Vagina (tissue), 2 donors: ENCODE measurements around the gene PDE7B.

Experiments used
- POLR2AphosphoS5 ChIP-seq, 2 donors: sonication (generic); formaldehyde crosslinking; IDR thresholded peaks; one replicate each; pipeline ENCODE4 v1.9.0; 2017; ENCODE audit warnings: antibody characterized with exemption in 2 of 2, mild to moderate bottlenecking in 2 of 2, low read depth in 1 of 2; ENCODE audit not compliant: insufficient read depth in 1 of 2
- TF ChIP-seq, protein P1 (sequence below), 3 experiments: fragments of 450-650 bp in 2 of 3; fragments of 200-600 bp in 1 of 3; sonication (generic) in 1 of 3; IDR thresholded peaks; one replicate each; pipeline ENCODE4 v1.5.1; 2017 to 2019; ENCODE audit warnings: antibody characterized with exemption in 3 of 3, mild to moderate bottlenecking in 2 of 3, moderate library complexity in 2 of 3

DNA sequence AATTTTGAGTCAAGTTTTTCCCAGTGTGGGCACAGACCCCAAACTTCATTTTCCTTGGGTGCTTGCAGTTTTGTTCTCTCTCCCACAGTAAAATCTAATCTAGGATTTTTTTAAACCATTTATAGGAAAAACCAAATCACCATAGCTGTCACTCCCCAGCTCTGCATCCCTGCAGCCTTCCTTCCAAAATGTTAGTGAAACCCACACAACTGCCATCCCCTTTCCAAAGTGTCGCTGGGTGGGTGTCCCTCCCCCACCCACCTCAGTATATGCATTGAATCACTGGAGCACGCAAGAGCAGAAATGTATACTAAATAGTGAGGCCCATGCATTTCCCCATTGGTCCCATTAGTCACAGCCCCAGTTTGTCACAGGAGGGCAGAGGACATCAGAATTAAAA, 260.3 kb downstream of the PDE7B start:
- TF ChIP-seq, protein P1, sequence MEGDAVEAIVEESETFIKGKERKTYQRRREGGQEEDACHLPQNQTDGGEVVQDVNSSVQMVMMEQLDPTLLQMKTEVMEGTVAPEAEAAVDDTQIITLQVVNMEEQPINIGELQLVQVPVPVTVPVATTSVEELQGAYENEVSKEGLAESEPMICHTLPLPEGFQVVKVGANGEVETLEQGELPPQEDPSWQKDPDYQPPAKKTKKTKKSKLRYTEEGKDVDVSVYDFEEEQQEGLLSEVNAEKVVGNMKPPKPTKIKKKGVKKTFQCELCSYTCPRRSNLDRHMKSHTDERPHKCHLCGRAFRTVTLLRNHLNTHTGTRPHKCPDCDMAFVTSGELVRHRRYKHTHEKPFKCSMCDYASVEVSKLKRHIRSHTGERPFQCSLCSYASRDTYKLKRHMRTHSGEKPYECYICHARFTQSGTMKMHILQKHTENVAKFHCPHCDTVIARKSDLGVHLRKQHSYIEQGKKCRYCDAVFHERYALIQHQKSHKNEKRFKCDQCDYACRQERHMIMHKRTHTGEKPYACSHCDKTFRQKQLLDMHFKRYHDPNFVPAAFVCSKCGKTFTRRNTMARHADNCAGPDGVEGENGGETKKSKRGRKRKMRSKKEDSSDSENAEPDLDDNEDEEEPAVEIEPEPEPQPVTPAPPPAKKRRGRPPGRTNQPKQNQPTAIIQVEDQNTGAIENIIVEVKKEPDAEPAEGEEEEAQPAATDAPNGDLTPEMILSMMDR (IDR thresholded peaks at IDR 0.05): no peak
- no peak for TF ChIP-seq POLR2AphosphoS5 (IDR thresholded peaks at IDR 0.05; ENCODE audit: insufficient read depth in 1 of 2, low read depth in 1 of 2)
